ENCODE data around the gene MAP7D3.
"Not testable (repeated sequence)": the region's sequence is repeated elsewhere in the genome, so short reads cannot be mapped to it uniquely, and the experiment has no call there.

Gene MAP7D3

DNA sequence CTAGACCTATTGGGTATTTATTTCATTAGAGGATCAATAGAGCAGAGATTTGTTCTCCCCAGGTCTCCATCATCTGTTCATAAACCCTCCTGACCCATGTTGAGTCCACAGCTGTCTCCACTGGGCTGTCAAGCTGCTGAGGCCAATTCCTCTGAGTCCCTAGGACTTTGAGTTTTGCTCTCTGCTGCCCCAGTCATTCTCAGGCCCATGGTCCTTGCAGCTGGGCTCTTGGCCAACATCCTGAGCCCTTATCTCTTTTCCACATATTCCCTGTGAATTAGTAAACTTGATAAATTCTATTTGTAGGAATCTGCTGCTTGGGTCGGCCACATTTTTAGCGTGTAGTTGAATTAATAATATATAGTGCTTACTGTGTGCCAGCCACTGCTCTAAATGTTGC lies 62.0 kb downstream of the MAP7D3 start:
- DNase-seq (ENCODE audit: insufficient read length, low spot score) (no peak), FAIRE-seq (no peak)

DNA sequence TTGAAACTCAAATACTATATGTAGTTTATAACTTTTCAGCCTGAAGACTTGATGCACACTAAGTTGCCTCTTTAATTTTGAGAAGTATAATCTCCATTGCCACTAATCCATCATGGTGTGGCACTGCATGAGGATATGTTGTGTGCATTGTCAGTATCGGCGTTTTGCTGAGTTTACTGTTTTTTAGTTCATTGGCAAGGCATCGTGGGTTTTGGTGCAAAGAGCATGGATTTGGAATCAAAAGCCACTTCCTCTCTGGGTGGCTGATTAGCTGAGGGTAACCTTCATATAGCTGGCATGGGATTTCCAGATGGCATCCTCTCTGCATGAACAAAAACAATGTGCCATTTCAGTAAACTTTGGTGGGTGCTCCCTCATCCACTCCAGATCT lies 65.2 kb downstream of the MAP7D3 start:
- no peak for DNase-seq (ENCODE audit: insufficient read length, low spot score)
- no peak for FAIRE-seq

DNA sequence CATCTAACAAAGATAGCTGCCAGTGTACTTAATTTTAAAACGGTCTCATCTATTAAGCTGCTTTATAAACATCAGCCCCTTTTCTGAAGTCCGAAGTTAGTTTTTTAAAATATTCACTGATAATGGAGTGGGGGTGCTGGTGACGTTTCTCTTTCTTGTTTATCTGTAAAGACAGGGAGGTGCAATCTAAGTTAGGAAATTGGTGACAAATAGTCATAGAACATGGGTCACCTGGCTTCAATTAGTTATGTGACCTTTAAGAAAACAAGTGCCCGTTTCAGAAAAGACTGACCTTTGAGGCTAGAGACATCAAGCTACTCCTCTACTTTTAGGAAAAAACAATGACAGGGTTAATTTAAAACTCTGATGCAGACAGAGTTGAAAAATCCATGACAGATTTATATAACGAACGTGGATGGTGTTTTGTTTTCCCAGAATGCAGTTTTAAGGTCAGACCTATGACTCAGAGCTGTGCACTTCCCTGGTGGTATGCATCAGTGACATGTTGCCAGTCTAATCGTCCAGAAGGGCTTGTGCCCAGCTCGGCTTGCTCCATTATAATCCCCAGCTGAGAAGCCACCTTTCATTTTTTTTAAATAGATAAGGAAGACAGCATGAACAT lies 65.7 kb downstream of the MAP7D3 start:
- FAIRE-seq, result no peak

DNA sequence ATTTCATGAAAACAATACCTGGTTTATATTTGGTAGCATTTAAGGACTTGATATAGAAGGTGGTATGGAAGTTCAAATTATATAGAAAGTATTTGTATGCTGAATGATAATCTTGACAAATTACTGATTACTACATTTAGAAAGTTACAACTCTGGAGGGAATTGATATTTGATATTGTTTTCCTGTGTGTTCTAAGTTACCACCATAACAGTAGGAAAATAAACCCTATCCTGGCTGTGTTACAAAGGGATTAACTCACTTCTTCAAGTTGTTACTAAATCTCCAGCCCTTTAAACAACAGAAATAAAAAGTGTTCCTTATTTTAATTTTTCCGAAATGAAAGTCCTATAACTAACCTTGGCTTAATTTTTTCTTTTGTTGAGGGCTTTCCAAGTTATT lies 67.3 kb downstream of the MAP7D3 start:
- DNase-seq (ENCODE audit: insufficient read length, low spot score), result no peak
- no peak for FAIRE-seq

More for the DNA sequence above, 65.7 kb downstream of the MAP7D3 start:
- DNase-seq (ENCODE audit: insufficient read length, low spot score), result no peak

DNA sequence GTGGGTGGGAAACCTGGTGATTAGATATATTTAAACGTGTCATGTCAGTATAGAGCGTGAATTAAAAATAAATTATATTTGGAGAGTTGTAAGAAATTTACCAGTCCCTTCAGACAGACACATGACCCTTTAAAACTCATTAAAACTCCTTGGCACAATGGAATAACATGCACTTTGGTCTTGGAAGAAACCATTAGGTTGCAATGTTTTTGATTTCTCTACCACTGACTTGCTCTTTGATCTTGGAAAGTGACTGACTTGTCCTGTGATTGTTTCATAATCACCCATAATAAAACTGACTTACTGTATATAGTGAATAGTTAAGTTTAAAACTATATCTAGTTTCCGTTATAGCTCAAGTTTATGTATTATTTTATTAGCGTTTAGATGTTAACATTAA lies 68.0 kb downstream of the MAP7D3 start:
- no peak for FAIRE-seq
- no peak for DNase-seq (ENCODE audit: insufficient read length, low spot score)

DNA sequence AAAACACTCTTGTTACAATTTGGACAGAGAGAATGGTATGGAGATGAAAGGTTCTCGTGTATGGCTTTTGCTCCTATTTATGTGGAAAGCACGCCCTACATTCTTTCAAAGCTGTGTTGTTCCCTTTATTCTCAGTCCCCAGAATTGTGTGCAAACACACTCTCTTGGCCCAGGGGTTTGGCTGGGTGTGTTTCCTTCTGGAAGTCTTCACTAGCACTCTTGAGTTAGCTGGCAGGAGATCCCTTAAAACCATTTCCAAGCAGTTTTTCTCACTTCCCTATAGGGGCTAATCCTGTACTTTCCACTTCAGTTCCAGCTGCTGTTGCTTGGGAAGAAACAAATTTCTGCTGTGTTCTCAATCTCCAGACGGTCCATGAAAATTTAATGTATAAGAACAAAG lies 68.8 kb downstream of the MAP7D3 start:
- no peak for FAIRE-seq
- DNase-seq (ENCODE audit: insufficient read length, low spot score), result no peak

DNA sequence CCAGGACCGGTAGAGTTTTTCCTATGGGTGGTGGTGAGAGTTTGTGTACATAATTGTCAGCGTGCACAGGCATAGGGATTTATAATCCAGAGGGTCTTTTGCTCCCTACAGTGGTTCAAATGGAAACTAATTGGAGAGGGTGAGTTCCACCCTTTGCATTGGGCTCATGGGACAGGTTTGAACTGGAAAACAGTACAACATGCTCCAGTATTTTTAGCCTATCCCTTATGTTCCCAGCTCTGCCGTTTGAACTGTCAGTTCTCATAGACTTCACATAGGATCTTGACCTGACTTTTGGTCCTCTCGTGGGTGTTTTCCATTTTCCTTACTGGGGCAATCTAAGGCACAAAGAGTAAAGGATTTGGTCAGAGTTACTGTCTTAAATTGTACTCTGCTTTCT lies 72.1 kb downstream of the MAP7D3 start:
- FAIRE-seq, result no peak

DNA sequence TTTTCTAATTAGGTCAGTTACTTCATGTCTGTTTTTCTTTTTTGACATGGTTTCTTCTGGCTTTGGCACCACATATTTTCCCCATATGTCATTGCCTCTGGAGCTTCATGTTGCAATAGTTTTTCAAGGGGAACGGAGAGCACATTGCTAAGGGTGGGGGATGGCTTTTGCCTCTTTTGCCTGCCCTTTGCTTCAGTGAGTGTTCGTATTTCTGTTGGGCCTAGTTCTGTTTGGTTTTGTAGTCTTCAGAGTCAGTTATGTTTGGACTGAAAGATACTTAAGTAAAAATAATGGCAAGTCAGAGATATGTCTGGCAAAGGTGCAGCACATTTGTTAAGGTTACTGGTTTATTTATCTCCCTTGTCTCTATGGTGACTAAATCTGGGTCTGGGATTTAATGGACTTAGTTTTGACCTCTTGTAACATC lies 74.8 kb downstream of the MAP7D3 start:
- FAIRE-seq, result no peak
- no peak for DNase-seq (ENCODE audit: insufficient read length, low spot score)

More for the DNA sequence above, 72.1 kb downstream of the MAP7D3 start:
- no peak for DNase-seq (ENCODE audit: insufficient read length, low spot score)

DNA sequence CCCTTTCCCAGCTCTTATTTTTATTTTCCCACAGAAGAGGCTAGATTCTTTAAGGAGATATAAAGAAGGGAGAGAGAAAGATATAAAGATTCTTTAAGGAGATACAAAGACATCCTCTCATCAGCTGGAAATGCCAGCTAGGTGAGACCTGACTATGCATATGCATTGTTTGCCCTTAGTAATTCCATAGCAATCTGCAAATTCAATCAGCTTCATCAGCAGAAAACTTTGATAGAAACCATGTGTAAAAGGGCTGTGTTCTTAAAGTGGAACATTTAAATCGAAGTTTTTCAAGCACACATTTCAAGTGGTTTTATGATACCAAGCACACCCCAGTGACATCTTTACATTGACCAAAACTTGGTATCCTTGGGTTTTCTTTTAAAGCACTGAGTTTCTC lies 79.8 kb downstream of the MAP7D3 start:
- no peak for DNase-seq (ENCODE audit: insufficient read length, low spot score)
- FAIRE-seq, result no peak

DNA sequence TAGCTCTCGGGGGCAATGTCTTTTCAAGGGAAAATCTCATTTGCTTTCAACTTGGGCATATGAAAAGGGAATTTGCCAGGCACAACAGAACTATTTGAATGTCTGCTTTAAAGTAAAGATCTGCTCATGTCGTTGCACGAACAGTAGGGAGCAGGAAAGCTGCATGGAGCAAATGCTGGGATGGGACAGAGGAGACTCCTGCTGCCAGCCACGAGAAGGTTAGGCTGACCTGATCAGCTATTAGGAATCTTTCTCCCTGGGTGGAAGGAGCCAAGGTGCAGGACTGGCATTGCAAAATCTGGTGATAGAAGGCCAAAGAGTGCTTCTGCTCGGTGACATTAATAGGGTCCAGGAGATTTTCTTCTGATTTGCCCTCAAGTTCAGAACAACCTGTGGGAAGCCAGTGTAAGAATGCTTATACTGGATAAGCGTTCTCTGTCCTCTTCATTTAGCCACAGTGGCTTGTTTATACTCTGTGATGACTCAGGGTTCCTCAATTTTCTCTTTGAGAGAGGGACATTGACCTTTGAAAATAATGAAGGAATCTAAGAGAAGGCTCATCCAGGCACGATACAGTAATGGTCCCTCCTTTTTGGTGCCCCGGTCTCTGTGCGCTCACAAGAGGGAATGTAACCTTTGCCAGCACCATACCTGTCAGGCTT lies 80.9 kb downstream of the MAP7D3 start:
- DNase-seq (ENCODE audit: insufficient read length, low spot score) (no peak), FAIRE-seq (no peak)

DNA sequence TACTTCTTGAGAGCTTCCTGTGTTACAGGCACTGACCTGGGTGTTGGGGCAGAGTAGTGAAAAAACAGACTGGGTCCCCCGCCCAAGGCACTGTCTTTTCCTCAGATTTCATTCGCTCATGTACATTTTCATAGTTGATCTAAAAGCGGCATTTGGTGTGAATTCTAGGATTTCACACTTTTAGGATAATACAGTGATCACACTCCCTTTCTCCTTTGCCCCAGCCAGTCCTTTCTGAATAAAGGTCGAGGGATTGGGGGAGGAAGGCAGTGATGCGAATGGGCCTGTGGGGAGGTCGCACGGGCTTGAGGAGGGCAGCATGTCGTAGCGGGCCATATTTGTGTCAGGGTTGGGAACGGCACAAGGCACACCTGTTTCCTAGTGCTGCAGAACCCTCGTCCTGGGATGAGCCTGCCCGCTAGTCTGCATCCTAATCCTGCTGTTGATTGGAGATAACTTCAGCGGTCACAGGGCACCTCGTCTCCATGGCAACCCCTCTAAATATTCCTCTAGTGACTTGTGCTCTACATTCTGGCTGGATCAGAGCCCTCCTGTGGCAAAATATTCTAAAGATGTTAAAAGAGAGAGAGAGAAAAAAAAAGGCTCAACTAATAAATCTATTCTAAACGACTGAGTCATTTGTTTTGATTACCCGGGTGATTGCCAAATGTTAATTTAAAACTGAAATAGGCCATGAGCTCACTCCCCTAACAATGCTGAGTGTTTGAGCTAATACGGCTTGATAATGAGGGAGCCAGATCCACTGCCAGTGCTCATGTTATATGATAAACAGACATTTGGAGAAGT lies 82.1 kb downstream of the MAP7D3 start:
- no peak for DNase-seq (ENCODE audit: insufficient read length, low spot score)
- no peak for FAIRE-seq

DNA sequence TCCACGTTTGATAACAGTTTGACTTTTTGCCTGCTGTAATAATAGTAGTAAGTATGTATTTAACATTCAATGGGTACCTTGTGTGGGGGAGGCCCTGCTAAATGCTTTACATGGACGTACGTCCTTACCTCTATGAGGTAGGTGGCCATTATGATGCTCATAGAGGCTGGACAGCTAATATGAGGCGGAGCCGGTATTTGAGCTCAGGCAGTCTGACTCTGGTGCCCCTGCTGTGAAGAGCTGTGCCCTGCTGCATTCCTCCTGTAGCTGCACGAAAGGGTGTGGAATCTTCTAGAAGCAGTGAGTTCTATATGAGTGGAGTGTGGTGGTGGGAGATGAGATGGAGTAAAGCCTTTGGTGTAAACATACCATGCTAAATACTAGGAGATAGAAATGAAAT lies 83.2 kb downstream of the MAP7D3 start:
- FAIRE-seq; DNase-seq (ENCODE audit: insufficient read length, low spot score): not testable (repeated sequence)

DNA sequence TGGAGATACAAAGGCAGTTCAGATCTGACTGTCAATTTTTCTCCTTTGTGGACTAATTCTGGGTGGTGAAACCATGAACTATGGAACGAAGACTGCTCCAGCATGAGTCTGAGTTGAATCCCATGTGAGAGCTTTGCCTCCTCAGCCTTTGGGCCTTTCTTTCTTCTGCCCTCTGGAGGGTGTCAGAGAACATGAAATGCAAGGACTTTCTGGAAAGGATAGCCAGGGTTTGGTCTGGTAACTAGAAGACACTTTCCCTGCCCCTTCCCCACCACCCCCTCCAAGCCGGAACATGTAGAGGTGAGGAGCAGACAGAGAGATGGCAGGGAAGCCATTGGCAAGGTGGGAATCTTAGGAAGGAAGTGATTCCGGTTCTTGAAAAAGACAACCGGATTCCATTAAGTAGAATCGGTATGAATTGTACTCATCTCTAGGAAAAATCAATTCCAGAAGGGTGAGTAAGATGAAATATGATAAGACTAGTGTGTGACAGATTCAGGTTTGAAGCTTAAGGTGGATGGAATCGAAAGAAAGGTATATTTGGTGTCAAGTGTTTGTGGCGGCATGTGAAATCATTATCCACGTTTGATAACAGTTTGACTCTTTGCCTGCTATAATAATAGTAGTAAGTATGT lies 84.9 kb downstream of the MAP7D3 start:
- DNase-seq (ENCODE audit: insufficient read length, low spot score) (no peak), FAIRE-seq (no peak)

DNA sequence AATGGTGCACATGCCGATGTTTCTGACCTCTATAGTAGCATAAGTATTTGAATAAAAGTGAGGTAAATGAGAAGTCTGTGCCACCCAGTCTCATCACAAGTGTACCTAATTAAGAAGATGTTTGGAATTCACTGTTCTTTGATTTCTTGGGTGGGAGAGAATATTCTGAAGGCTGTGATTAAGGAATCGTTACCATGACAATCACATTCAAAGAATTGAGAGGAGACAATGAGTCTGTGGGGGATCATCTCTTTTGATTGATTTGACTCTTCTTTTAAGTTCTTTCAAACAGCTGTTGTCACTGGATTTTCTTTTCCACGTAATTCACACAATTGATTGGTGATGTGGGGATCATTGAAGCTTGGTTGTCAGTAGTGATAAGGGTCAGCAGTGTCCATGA lies 85.8 kb downstream of the MAP7D3 start:
- DNase-seq (ENCODE audit: insufficient read length, low spot score) (no peak), FAIRE-seq (no peak)

DNA sequence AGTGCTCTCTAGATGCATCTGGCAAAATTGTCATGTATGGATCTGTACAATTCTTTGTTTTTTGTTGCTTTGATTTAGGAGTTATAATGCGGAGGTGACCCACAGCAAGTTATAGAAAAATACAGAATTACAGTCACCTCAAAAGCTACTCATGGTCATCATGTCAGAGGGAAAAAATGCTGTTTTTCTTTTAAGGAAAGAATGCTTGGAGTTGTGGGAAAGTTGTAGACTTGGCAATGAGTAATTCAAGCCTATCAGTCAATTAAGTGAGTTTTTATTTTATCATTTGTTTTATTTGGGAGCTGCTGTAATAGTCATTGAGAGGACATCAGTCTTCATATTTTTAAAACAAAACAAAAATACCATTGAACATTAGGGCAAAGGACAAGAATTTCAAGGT lies 87.5 kb downstream of the MAP7D3 start:
- DNase-seq (ENCODE audit: insufficient read length, low spot score) (no peak), FAIRE-seq (no peak)
